Stimulated activated CD4-positive, alpha-beta T cell treated with anti-CD3 and anti-CD28 coated beads, TNF-alpha, amount 100 ng/mL, for 4 hours (primary cell): ENCODE measurements around the gene INSR.
"Not testable (repeated sequence)": the region's sequence is repeated elsewhere in the genome, so short reads cannot be mapped to it uniquely, and the experiment has no call there.

Source experiments
- DNase-seq, 3 experiments: peaks; one replicate each; pipeline ENCODE4 v3.0.0-alpha.2; 2020; ENCODE audit warnings: low read depth in 3 of 3

INSR gene

GRCh38 chr19:7098701-7099596, 195.3 kb downstream of the INSR start:
- peak; percentile 73 to 84 (median 82) for DNase-seq

DNA sequence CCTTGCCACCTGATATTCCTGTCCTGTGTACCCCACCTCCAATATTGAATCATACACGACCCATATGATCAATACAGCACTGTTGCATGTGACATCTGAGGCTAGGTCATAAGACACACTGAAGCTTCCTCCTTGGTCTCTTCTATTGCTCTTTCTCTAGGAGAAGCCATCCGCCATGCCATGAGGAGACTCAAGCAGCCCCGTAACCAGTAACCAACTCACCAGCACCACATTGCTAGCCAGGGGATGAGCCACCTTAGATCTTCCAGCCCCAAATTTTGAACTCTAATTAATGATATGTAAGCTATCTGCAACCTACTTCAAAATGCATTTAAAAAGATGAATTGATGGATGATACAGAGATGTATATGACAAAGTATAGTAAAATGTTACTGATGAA, 196.1 kb downstream of the INSR start:
- no peak for DNase-seq

DNA sequence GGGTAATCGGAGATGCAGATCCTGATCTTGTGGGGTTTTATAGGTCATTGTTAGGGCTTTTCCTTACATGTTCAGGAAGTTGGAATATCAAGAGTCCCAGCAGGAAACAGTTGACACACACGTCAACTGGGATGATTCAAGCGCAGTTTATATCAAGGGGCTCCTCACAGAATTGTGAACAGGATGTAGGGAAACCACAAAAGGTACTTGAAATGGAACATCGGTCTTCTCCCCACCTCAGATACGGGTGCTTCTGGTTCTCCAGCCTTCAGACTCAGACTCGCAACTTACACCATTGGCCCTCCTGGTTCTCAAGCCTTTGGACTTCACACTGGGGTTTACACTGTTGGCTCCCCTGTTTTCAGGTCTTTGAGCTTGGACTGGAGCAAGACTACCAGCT, 205.2 kb downstream of the INSR start:
- DNase-seq, result no peak

GRCh38 chr19:7083076-7083956, 210.9 kb downstream of the INSR start:
- DNase-seq, result no peak

GRCh38 chr19:7078008-7078407, 216.2 kb downstream of the INSR start:
- DNase-seq, result no peak

DNA sequence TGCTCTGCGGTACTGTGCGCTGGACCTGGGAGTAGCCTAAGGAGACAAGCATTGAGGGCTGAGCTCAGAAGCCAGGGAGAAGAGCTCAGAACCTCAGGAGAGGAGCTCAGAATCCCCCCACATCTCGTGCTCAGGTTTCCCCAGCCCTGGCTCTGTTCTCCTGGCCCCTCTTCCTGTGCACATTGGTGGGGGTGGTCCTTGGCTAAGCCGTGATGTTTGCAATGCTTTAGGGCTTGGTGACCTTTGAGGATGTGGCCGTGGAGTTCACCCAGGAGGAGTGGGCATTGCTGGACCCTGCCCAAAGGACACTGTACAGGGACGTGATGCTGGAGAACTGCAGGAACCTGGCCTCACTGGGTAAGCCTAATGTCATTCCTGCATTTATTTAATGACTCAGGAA, 218.1 kb downstream of the INSR start:
- no peak for DNase-seq

- no peak for DNase-seq
Measured at GRCh38 chr19:7074705-7075282, 219.4 kb downstream of the INSR start.

DNA sequence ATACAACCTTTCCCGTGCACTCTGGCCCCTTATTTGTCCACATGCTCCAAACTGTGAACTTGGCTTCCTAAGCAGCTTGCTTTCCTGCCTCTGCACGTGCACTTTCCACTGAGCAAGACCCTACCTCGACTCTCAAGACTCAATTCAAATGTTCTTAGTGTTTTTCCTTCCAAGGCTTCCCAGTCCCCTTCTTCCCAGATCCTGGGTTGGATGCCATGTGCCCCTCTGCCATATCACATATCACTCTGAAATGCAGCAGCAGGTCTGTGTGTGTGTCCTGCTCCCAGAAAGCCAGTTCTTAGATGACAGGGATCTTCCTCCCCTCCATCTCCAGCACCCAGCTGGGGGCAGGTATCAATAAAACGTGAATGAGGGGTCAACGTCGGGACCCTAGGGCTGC, 221.7 kb downstream of the INSR start:
- DNase-seq, result no peak

DNA sequence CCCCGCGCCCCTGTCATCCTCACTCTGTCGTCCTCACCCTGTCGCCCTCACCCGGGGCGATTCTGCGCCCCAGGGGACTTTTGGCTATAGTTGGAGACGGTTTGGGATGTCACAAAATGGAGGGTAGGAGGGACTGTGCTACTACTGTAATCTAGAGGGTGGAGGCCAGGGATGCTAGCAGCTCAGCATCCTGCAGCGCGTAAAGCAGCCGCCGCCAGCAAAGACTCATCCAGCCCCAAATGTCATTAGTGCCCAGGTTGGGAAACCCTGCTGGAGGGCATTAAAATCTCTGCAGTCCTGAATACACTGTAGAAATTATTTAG, 224.3 kb downstream of the INSR start:
- DNase-seq, result no peak

DNA sequence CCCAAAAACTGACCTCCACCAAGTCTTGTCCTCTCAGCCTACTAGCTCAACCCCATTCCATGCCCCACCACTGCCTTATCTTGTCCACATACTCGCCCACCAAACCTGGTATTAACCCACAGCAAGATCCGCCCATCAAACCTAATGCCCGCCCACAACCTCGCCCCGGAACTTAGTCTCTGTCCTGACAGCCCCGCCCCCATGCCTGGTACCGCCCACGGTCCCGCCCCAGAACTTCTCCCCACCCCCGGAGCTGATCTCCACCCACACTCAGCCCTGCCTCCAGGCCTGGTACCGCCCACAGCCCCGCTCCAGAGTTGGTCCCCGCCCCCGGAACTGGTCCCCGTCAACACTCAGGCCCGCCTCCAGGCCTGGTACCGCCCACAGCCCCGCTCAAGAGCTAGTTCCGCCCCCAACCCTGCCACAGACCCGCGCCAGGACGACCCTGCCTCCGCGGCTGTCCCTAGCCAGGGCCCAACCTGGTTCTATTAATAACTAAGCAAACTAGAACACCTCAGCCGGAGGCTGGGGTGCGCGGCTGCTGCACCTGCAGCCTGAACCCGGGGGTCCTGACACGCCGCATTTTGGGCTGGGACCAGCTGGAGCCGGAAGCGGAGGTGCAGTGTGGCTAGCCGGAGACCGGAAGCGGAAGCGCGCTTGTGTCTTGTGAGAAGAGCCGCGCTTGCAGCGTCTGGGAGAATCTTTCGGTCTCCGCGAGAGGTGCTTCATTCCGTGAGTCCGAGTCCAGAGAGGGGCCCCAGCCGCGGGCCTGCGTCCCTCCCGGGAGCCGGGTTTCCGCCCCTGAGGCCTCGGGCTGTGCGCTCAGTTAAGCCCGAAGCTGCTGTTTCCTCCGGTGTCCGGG, 224.9 kb downstream of the INSR start, which contains the start of gene ZNF557:
Gene ZNF557 (plus strand): TSS at position 662 of the 862 bp plus-strand sequence. CDS start 5,372 bp downstream, outside the sequence.
- DNase-seq, result peak; percentile 98 to 99 (median 99)

GRCh38 chr19:7068599-7068998, 225.6 kb downstream of the INSR start:
- DNase-seq, result no peak

DNA sequence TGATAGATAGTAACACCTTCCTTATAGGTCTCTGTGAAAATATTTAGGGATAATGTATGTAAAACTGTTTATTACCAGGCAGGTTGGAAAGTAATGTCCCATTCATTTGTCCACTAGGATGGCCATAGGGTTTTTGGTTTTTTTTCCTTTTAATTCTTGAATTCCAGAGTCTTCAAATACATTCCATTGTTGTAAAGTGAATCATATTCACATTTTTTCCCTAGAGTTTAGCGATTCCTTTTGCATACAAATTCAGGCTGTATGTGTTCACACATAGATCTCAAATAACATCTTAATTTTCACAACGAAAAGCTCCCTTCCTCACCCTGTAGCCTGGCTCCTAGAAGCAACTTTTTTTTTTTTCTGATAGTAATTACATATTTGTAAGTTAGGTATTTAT, 226.5 kb downstream of the INSR start:
- no peak for DNase-seq

GRCh38 chr19:7067122-7067521, 227.1 kb downstream of the INSR start:
- DNase-seq, result not testable (repeated sequence)

- DNase-seq, result no peak
Measured at GRCh38 chr19:7063764-7064418, 230.3 kb downstream of the INSR start.

DNA sequence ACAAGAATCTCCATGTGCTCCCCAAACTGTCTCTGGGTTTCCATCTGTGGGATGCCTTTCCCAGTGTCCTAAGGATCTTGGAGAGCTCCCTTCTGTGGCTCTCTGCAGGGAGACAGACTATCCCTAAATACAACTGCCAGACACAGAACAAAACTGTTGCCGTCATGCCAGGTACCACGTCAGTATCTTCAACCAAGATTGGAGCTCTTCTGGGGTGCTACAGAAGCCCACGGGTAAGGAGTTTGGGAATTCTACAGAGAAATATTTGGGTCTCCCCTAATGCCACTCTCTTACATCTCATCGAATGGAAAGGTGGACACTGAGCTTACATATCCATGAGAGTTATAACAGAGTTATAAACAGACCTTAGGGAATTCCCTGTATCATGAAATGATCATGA, 230.9 kb downstream of the INSR start:
- no peak for DNase-seq
